ENCODE measurements around the gene UBR4.

GRCh38 chr1:19149736-19150135 lies 60.3 kb downstream of the UBR4 start:
- TF ChIP-seq CTCF (IDR thresholded peaks at IDR 0.05): no peak
- no peak for TF ChIP-seq POLR2A (IDR thresholded peaks at IDR 0.05)
